IMR-90 (cell line): ENCODE measurements around the gene PSMA7. TPM values are rescaled to one million over a fixed set of nuclear protein-coding genes. Genes with fewer than 3 reads are reported as not detected.

ENCODE experiments used
- ATAC-seq: fragments of 200-7000 bp; cut with Tn5 transposase; 2 replicates; pipeline ENCODE4 v1.9.1; 2020; ENCODE audit warnings: low read depth, mild to moderate bottlenecking, moderate library complexity
- BruUV-seq: library from RNA; stranded (reverse); fragments of 400-500 nt; replicated peaks from 2 replicates; lab custom pipeline; 2021; lab: Mats Ljungman, UMichigan
- CTCF ChIA-PET: fragments of 300-600 bp; formaldehyde crosslinking; extraction: SDS; loops from one replicate; lab custom pipeline; 2021; ENCODE audit warnings: antibody characterized with exemption; lab: Yijun Ruan, JAX
- POLR2A ChIA-PET: fragments of 300-600 bp; sonication (Branson Sonifier 250); formaldehyde crosslinking; loops from one replicate; lab custom pipeline; 2022; ENCODE audit warnings: antibody characterized with exemption; ENCODE audit not compliant: unreplicated experiment; lab: Charles Lee
- DNase-seq: peaks from one replicate; pipeline ENCODE4 v3.0.0; 2013
- H2AFZ ChIP-seq: replicated peaks from 2 replicates; pipeline ENCODE3; 2013; ENCODE audit warnings: low read length, mild to moderate bottlenecking; ENCODE audit not compliant: poor library complexity
- H2AK5ac ChIP-seq: 2 replicates; pipeline ENCODE4 v1.6.1; 2013; ENCODE audit warnings: low read depth, low read length, inconsistent platforms
- H2AK9ac ChIP-seq: replicated peaks from 2 replicates; pipeline ENCODE3; 2013; ENCODE audit warnings: mild to moderate bottlenecking, low read depth, low read length, moderate library complexity; ENCODE audit not compliant: poor library complexity
- H2BK120ac ChIP-seq: 2 replicates; pipeline ENCODE4 v1.6.1; 2013; ENCODE audit warnings: low read depth, low read length, inconsistent platforms
- H2BK15ac ChIP-seq: 3 replicates; pipeline ENCODE4 v1.6.1; 2013; ENCODE audit warnings: low read depth, low read length, inconsistent platforms
- H2BK20ac ChIP-seq: 2 replicates; pipeline ENCODE4 v1.6.1; 2013; ENCODE audit warnings: low read depth, mild to moderate bottlenecking, inconsistent platforms, low read length, moderate library complexity
- H2BK5ac ChIP-seq: 2 replicates; pipeline ENCODE4 v1.6.1; 2013; ENCODE audit warnings: mild to moderate bottlenecking, low read depth, low read length, inconsistent platforms; ENCODE audit not compliant: poor library complexity, severe bottlenecking
- H3K14ac ChIP-seq: replicated peaks from 2 replicates; pipeline ENCODE4 v1.6.1; 2013; ENCODE audit warnings: low read depth, low read length, inconsistent platforms
- H3K18ac ChIP-seq: 2 replicates; pipeline ENCODE4 v1.6.1; 2013; ENCODE audit warnings: low read depth, low read length, control low read depth
- H3K23ac ChIP-seq: 2 replicates; pipeline ENCODE4 v1.6.1; 2013; ENCODE audit warnings: low read depth, low read length, inconsistent platforms
- H3K27ac ChIP-seq: 2 replicates; pipeline ENCODE4 v1.5.1; 2013; ENCODE audit warnings: mild to moderate bottlenecking, control low read depth, low read length; ENCODE audit not compliant: insufficient read depth
- H3K27me3 ChIP-seq: 2 replicates; pipeline ENCODE4 v1.6.1; 2013; ENCODE audit warnings: low read length; ENCODE audit not compliant: control insufficient read depth, insufficient read depth
- H3K36me3 ChIP-seq: 2 replicates; pipeline ENCODE4 v1.6.1; 2013; ENCODE audit warnings: low read length, mixed read lengths; ENCODE audit not compliant: control insufficient read depth, insufficient read depth
- H3K4ac ChIP-seq: 2 replicates; pipeline ENCODE4 v1.6.1; 2013; ENCODE audit warnings: low read depth, low read length, inconsistent platforms
- H3K4me1 ChIP-seq: 2 replicates; pipeline ENCODE4 v1.6.1; 2013; ENCODE audit warnings: low read length, mixed read lengths; ENCODE audit not compliant: control insufficient read depth, insufficient read depth
- H3K4me2 ChIP-seq: 2 replicates; pipeline ENCODE4 v1.6.1; 2013; ENCODE audit warnings: low read depth, mild to moderate bottlenecking, control low read depth, low read length, moderate library complexity
- H3K4me3 ChIP-seq: 2 replicates; pipeline ENCODE4 v1.5.1; 2013; ENCODE audit warnings: low read depth, mild to moderate bottlenecking, control low read depth, low read length, moderate library complexity; ENCODE audit not compliant: insufficient read depth
- H3K56ac ChIP-seq: 2 replicates; pipeline ENCODE4 v1.6.1; 2013; ENCODE audit warnings: low read length, inconsistent platforms; ENCODE audit not compliant: insufficient read depth; ENCODE audit errors: extremely low read depth
- H3K79me1 ChIP-seq, 2 experiments: 2 replicates each; pipeline ENCODE4 v1.6.1; 2013; ENCODE audit warnings: low read length in 2 of 2, inconsistent platforms in 1 of 2, low read depth in 1 of 2
- H3K9ac ChIP-seq: 2 replicates; pipeline ENCODE4 v1.6.1; 2013; ENCODE audit warnings: low read depth, low read length, control low read depth
- H3K9me1 ChIP-seq: 2 replicates; pipeline ENCODE4 v1.6.1; 2013; ENCODE audit warnings: low read length, inconsistent platforms; ENCODE audit not compliant: insufficient read depth
- H3K9me3 ChIP-seq: 2 replicates; pipeline ENCODE4 v1.6.1; 2013; ENCODE audit warnings: low read length; ENCODE audit not compliant: control insufficient read depth, insufficient read depth
- H4K20me1 ChIP-seq: 2 replicates; pipeline ENCODE4 v1.6.1; 2013; ENCODE audit warnings: low read length, inconsistent platforms; ENCODE audit not compliant: insufficient read depth
- H4K5ac ChIP-seq: 2 replicates; pipeline ENCODE4 v1.6.1; 2013; ENCODE audit warnings: mild to moderate bottlenecking, low read depth, low read length, control low read depth
- H4K8ac ChIP-seq, 2 experiments: 2 replicates each; pipeline ENCODE4 v1.6.1; 2013; ENCODE audit warnings: low read depth in 2 of 2, low read length in 2 of 2, control low read depth in 1 of 2, inconsistent platforms in 1 of 2
- H4K91ac ChIP-seq: 2 replicates; pipeline ENCODE4 v1.6.1; 2013; ENCODE audit warnings: low read depth, low read length, inconsistent platforms; ENCODE audit not compliant: insufficient read depth
- FOS ChIP-seq: fragments of 150-350 bp; IDR thresholded peaks from 2 replicates; pipeline ENCODE4 v1.6.1; 2016; ENCODE audit warnings: low read depth, low read length
- MAFK ChIP-seq: IDR thresholded peaks from 2 replicates; pipeline ENCODE4 v1.6.1; 2012; ENCODE audit warnings: low read depth, low read length, improper control_type of control experiment
- MXI1 ChIP-seq: IDR thresholded peaks from 2 replicates; pipeline ENCODE4 v1.6.1; 2012; ENCODE audit warnings: low read depth, mild to moderate bottlenecking, low read length, moderate library complexity, borderline replicate concordance
- WGBS, 2 experiments: methylation state at CpG; one replicate each; pipeline versions ENCODE4 v1.1.5 to v1.1.7; 2013; ENCODE audit warnings: missing lambda C conversion rate in 2 of 2; ENCODE audit not compliant: insufficient read length in 1 of 2; ENCODE audit errors: extremely low coverage in 2 of 2; 5-methylcytosine and 5-hydroxymethylcytosine counted together
- dilution Hi-C: fragments of 300-500 bp; cut with HindIII; formaldehyde crosslinking; loops from one replicate; pipeline ENCODE4 v1.14.3; 2018; ENCODE audit warnings: low sequenced_read_pairs; ENCODE audit not compliant: unreplicated experiment
- in situ Hi-C: fragments of 300-500 bp; cut with MboI; formaldehyde crosslinking; loops from 3 replicates; pipeline ENCODE4 v1.14.3; 2019; ENCODE audit warnings: low sequenced_read_pairs, inconsistent platforms, mixed read lengths
- intact Hi-C: fragments of 100-400 bp; cut with micrococcal nuclease; formaldehyde crosslinking; loops from 2 replicates; pipeline ENCODE4 v1.10.0; 2022
- polyA plus RNA-seq, 3 experiments: library from polyadenylated mRNA; depleted of rRNA; stranded (reverse); fragments of >200 nt; gene quantifications; 2 replicates each; pipeline ENCODE4 v1.2.3, GENCODE V29; 2012; ENCODE audit warnings: low replicate concordance in 1 of 3
- total RNA-seq: library from RNA; depleted of rRNA; stranded (reverse); fragments of >200 nt; gene quantifications from 2 replicates; pipeline ENCODE4 v1.2.3, GENCODE V29; 2012

The PSMA7 gene
- total and polyA plus RNA-seq, 2 of the 4 experiments (the other 2 are of a cell fraction), result 417 to 458 TPM

GRCh38 chr20:62145688-62146018 is 2.5 kb upstream of the PSMA7 start:
- Histone ChIP-seq H2AFZ (no peak overlapping the region), H4K5ac (no peak overlapping the region), H3K36me3 (peaks cover 9% of the 10 kb centered on the region), H3K27me3 (no peaks in the 10 kb centered on the region), H3K9me1 (peaks cover 46% of the 10 kb centered on the region), H3K9me3 (no peaks in the 10 kb centered on the region), H2BK15ac (no peak overlapping the region), H3K9ac (no peak overlapping the region), H3K4me1 (peaks cover 20% of the 10 kb centered on the region), H3K27ac (no peak overlapping the region), H2AK9ac (no peak overlapping the region), H3K23ac (peak overlapping the region; percentile 28), H2AK5ac (no peak overlapping the region), H3K14ac (no peak overlapping the region), H3K4ac (no peak overlapping the region), H4K91ac (no peak overlapping the region), H2BK120ac (no peak overlapping the region), H3K56ac (no peak overlapping the region), H3K79me1 (peaks cover 15 to 79% of the 10 kb centered on the region in 2 experiments; a peak in 3 of 4 replicates), H2BK5ac (no peak overlapping the region), H3K4me3 (no peak overlapping the region), H3K4me2 (no peak overlapping the region), H3K18ac (no peak overlapping the region), H2BK20ac (no peak overlapping the region; the same call in 1 of the 2 replicates), H4K20me1 (peaks cover 86% of the 10 kb centered on the region), H4K8ac (no peak overlapping the region)
- dilution Hi-C loops, result no loop called here
- TF ChIP-seq FOS (no peak), MAFK (no peak), MXI1 (no peak)
- intact Hi-C loops, result no loop called here
- ATAC-seq (no peak), DNase-seq (no peak)
- in situ Hi-C loops, result no loop called here
- no TSS peak for BruUV-seq
- WGBS, 2 experiments, result 100% methylated on average over 2 of the region's 7 CpGs; no CpG with 5 or more reads in 1 of the 2 experiments
- CTCF ChIA-PET, result no interaction called here
- POLR2A ChIA-PET, result no interaction called here
